IMR-90 (cell line): ENCODE measurements around the gene ACAD11. TPM values are rescaled to one million over a fixed set of nuclear protein-coding genes. Genes with fewer than 3 reads are reported as not detected.

Experiments used
- ATAC-seq: fragments of 200-7000 bp; cut with Tn5 transposase; 2 replicates; pipeline ENCODE4 v1.9.1; 2020; ENCODE audit warnings: low read depth, mild to moderate bottlenecking, moderate library complexity
- BruUV-seq: library from RNA; stranded (reverse); fragments of 400-500 nt; replicated peaks from 2 replicates; lab custom pipeline; 2021; lab: Mats Ljungman, UMichigan
- CTCF ChIA-PET: fragments of 300-600 bp; formaldehyde crosslinking; extraction: SDS; loops from one replicate; lab custom pipeline; 2021; ENCODE audit warnings: antibody characterized with exemption; lab: Yijun Ruan, JAX
- POLR2A ChIA-PET: fragments of 300-600 bp; sonication (Branson Sonifier 250); formaldehyde crosslinking; loops from one replicate; lab custom pipeline; 2022; ENCODE audit warnings: antibody characterized with exemption; ENCODE audit not compliant: unreplicated experiment; lab: Charles Lee
- DNase-seq: peaks from one replicate; pipeline ENCODE4 v3.0.0; 2013
- H2AFZ ChIP-seq: replicated peaks from 2 replicates; pipeline ENCODE3; 2013; ENCODE audit warnings: low read length, mild to moderate bottlenecking; ENCODE audit not compliant: poor library complexity
- H2AK5ac ChIP-seq: 2 replicates; pipeline ENCODE4 v1.6.1; 2013; ENCODE audit warnings: low read depth, low read length, inconsistent platforms
- H2AK9ac ChIP-seq: replicated peaks from 2 replicates; pipeline ENCODE3; 2013; ENCODE audit warnings: mild to moderate bottlenecking, low read depth, low read length, moderate library complexity; ENCODE audit not compliant: poor library complexity
- H2BK120ac ChIP-seq: 2 replicates; pipeline ENCODE4 v1.6.1; 2013; ENCODE audit warnings: low read depth, low read length, inconsistent platforms
- H2BK15ac ChIP-seq: 3 replicates; pipeline ENCODE4 v1.6.1; 2013; ENCODE audit warnings: low read depth, low read length, inconsistent platforms
- H2BK20ac ChIP-seq: 2 replicates; pipeline ENCODE4 v1.6.1; 2013; ENCODE audit warnings: low read depth, mild to moderate bottlenecking, inconsistent platforms, low read length, moderate library complexity
- H2BK5ac ChIP-seq: 2 replicates; pipeline ENCODE4 v1.6.1; 2013; ENCODE audit warnings: mild to moderate bottlenecking, low read depth, low read length, inconsistent platforms; ENCODE audit not compliant: poor library complexity, severe bottlenecking
- H3K14ac ChIP-seq: replicated peaks from 2 replicates; pipeline ENCODE4 v1.6.1; 2013; ENCODE audit warnings: low read depth, low read length, inconsistent platforms
- H3K18ac ChIP-seq: 2 replicates; pipeline ENCODE4 v1.6.1; 2013; ENCODE audit warnings: low read depth, low read length, control low read depth
- H3K23ac ChIP-seq: 2 replicates; pipeline ENCODE4 v1.6.1; 2013; ENCODE audit warnings: low read depth, low read length, inconsistent platforms
- H3K27ac ChIP-seq: 2 replicates; pipeline ENCODE4 v1.5.1; 2013; ENCODE audit warnings: mild to moderate bottlenecking, control low read depth, low read length; ENCODE audit not compliant: insufficient read depth
- H3K27me3 ChIP-seq: 2 replicates; pipeline ENCODE4 v1.6.1; 2013; ENCODE audit warnings: low read length; ENCODE audit not compliant: control insufficient read depth, insufficient read depth
- H3K36me3 ChIP-seq: 2 replicates; pipeline ENCODE4 v1.6.1; 2013; ENCODE audit warnings: low read length, mixed read lengths; ENCODE audit not compliant: control insufficient read depth, insufficient read depth
- H3K4ac ChIP-seq: 2 replicates; pipeline ENCODE4 v1.6.1; 2013; ENCODE audit warnings: low read depth, low read length, inconsistent platforms
- H3K4me1 ChIP-seq: 2 replicates; pipeline ENCODE4 v1.6.1; 2013; ENCODE audit warnings: low read length, mixed read lengths; ENCODE audit not compliant: control insufficient read depth, insufficient read depth
- H3K4me2 ChIP-seq: 2 replicates; pipeline ENCODE4 v1.6.1; 2013; ENCODE audit warnings: low read depth, mild to moderate bottlenecking, control low read depth, low read length, moderate library complexity
- H3K4me3 ChIP-seq: 2 replicates; pipeline ENCODE4 v1.5.1; 2013; ENCODE audit warnings: low read depth, mild to moderate bottlenecking, control low read depth, low read length, moderate library complexity; ENCODE audit not compliant: insufficient read depth
- H3K56ac ChIP-seq: 2 replicates; pipeline ENCODE4 v1.6.1; 2013; ENCODE audit warnings: low read length, inconsistent platforms; ENCODE audit not compliant: insufficient read depth; ENCODE audit errors: extremely low read depth
- H3K79me1 ChIP-seq, 2 experiments: 2 replicates each; pipeline ENCODE4 v1.6.1; 2013; ENCODE audit warnings: low read length in 2 of 2, inconsistent platforms in 1 of 2, low read depth in 1 of 2
- H3K9ac ChIP-seq: 2 replicates; pipeline ENCODE4 v1.6.1; 2013; ENCODE audit warnings: low read depth, low read length, control low read depth
- H3K9me1 ChIP-seq: 2 replicates; pipeline ENCODE4 v1.6.1; 2013; ENCODE audit warnings: low read length, inconsistent platforms; ENCODE audit not compliant: insufficient read depth
- H3K9me3 ChIP-seq: 2 replicates; pipeline ENCODE4 v1.6.1; 2013; ENCODE audit warnings: low read length; ENCODE audit not compliant: control insufficient read depth, insufficient read depth
- H4K20me1 ChIP-seq: 2 replicates; pipeline ENCODE4 v1.6.1; 2013; ENCODE audit warnings: low read length, inconsistent platforms; ENCODE audit not compliant: insufficient read depth
- H4K5ac ChIP-seq: 2 replicates; pipeline ENCODE4 v1.6.1; 2013; ENCODE audit warnings: mild to moderate bottlenecking, low read depth, low read length, control low read depth
- H4K8ac ChIP-seq, 2 experiments: 2 replicates each; pipeline ENCODE4 v1.6.1; 2013; ENCODE audit warnings: low read depth in 2 of 2, low read length in 2 of 2, control low read depth in 1 of 2, inconsistent platforms in 1 of 2
- H4K91ac ChIP-seq: 2 replicates; pipeline ENCODE4 v1.6.1; 2013; ENCODE audit warnings: low read depth, low read length, inconsistent platforms; ENCODE audit not compliant: insufficient read depth
- ELK1 ChIP-seq: fragments of 150-350 bp; IDR thresholded peaks from 2 replicates; pipeline ENCODE4 v1.6.1; 2016; ENCODE audit warnings: low read depth, mild to moderate bottlenecking, low read length, moderate library complexity, borderline replicate concordance
- FOS ChIP-seq: fragments of 150-350 bp; IDR thresholded peaks from 2 replicates; pipeline ENCODE4 v1.6.1; 2016; ENCODE audit warnings: low read depth, low read length
- MAZ ChIP-seq: IDR thresholded peaks from 2 replicates; pipeline ENCODE4 v1.6.1; 2012; ENCODE audit warnings: low read depth, mild to moderate bottlenecking, low read length, improper control_type of control experiment, moderate library complexity, borderline replicate concordance
- RFX5 ChIP-seq: IDR thresholded peaks from 2 replicates; pipeline ENCODE4 v1.8.0; 2012; ENCODE audit warnings: low read depth, mild to moderate bottlenecking, low read length, moderate library complexity
- WGBS, 2 experiments: methylation state at CpG; one replicate each; pipeline versions ENCODE4 v1.1.5 to v1.1.7; 2013; ENCODE audit warnings: missing lambda C conversion rate in 2 of 2; ENCODE audit not compliant: insufficient read length in 1 of 2; ENCODE audit errors: extremely low coverage in 2 of 2; 5-methylcytosine and 5-hydroxymethylcytosine counted together
- dilution Hi-C: fragments of 300-500 bp; cut with HindIII; formaldehyde crosslinking; loops from one replicate; pipeline ENCODE4 v1.14.3; 2018; ENCODE audit warnings: low sequenced_read_pairs; ENCODE audit not compliant: unreplicated experiment
- in situ Hi-C: fragments of 300-500 bp; cut with MboI; formaldehyde crosslinking; loops from 3 replicates; pipeline ENCODE4 v1.14.3; 2019; ENCODE audit warnings: low sequenced_read_pairs, inconsistent platforms, mixed read lengths
- intact Hi-C: fragments of 100-400 bp; cut with micrococcal nuclease; formaldehyde crosslinking; loops from 2 replicates; pipeline ENCODE4 v1.10.0; 2022
- polyA plus RNA-seq, 3 experiments: library from polyadenylated mRNA; depleted of rRNA; stranded (reverse); fragments of >200 nt; gene quantifications; 2 replicates each; pipeline ENCODE4 v1.2.3, GENCODE V29; 2012; ENCODE audit warnings: low replicate concordance in 1 of 3
- total RNA-seq: library from RNA; depleted of rRNA; stranded (reverse); fragments of >200 nt; gene quantifications from 2 replicates; pipeline ENCODE4 v1.2.3, GENCODE V29; 2012

The ACAD11 gene
- total and polyA plus RNA-seq, 2 of the 4 experiments (the other 2 are of a cell fraction): 16.0 to 18.8 TPM

GRCh38 chr3:132645058-132645457 lies 14.6 kb downstream of the ACAD11 start:
- in situ Hi-C loops: loop anchor here (5.0 to 25.0 kb wide), 2 partner anchors 103 to 383 kb away; no protein-coding TSS in a partner anchor
- POLR2A ChIA-PET: no interaction called here

More at GRCh38 chr3:132645058-132645457, 14.6 kb downstream of the ACAD11 start:
- Histone ChIP-seq H3K9ac (no peak overlapping the region), H3K36me3 (no peaks in the 10 kb centered on the region), H3K27me3 (no peaks in the 10 kb centered on the region), H3K27ac (no peak overlapping the region), H4K8ac (no peak overlapping the region), H2BK120ac (no peak overlapping the region), H2BK20ac (no peak overlapping the region), H3K4me2 (no peak overlapping the region), H3K23ac (no peak overlapping the region), H4K91ac (no peak overlapping the region), H2AK9ac (no peak overlapping the region), H2BK15ac (no peak overlapping the region), H2AFZ (no peak overlapping the region), H3K4me1 (no peaks in the 10 kb centered on the region), H2AK5ac (0 out of 2 replicates have a peak overlapping the region, but pooled peaks have one; percentile 9), H4K5ac (peak overlapping the region; percentile 51; the same call in 1 of the 2 replicates), H4K20me1 (no peaks in the 10 kb centered on the region), H3K4me3 (no peak overlapping the region), H3K56ac (no peak overlapping the region), H3K9me3 (no peaks in the 10 kb centered on the region), H3K9me1 (no peaks in the 10 kb centered on the region), H3K18ac (no peak overlapping the region), H3K14ac (no peak overlapping the region), H3K79me1 (peaks cover 2% of the 10 kb centered on the region in 2 experiments; a peak in 2 of 4 replicates), H3K4ac (no peak overlapping the region), H2BK5ac (no peak overlapping the region)
- intact Hi-C loops (no loop called here), dilution Hi-C loops (loop anchor here (25.0 kb wide), 1 partner anchor 108 kb away; no protein-coding TSS in a partner anchor)
- no CpG with 5 or more reads among the region's 1 CpG for WGBS, 2 experiments
- TF ChIP-seq RFX5: no peak
- no peak for TF ChIP-seq FOS
- no peak for TF ChIP-seq MAZ
- no peak for TF ChIP-seq ELK1
- ATAC-seq: no peak
- no TSS peak for BruUV-seq
- CTCF ChIA-PET: interaction anchor here (0.6 to 0.7 kb wide), 2 partner anchors 51 to 388 kb away, joined by 3 to 4 read pairs; no protein-coding TSS in a partner anchor
- no peak for DNase-seq
